Effector memory CD4-positive, alpha-beta T cell (primary cell): ENCODE results near the gene FBXO9.

Experiments
- DNase-seq, 3 donors: peaks; one replicate each; pipeline ENCODE4 v3.0.0-alpha.2; 2020
- H3K27ac ChIP-seq: 2 replicates; pipeline ENCODE4 v1.7.0; 2013; ENCODE audit warnings: mild to moderate bottlenecking, low read length, moderate library complexity; ENCODE audit not compliant: insufficient read depth, poor library complexity, severe bottlenecking
- H3K27me3 ChIP-seq: replicated peaks from 2 replicates; pipeline ENCODE4 v1.7.0; 2013; ENCODE audit warnings: mild to moderate bottlenecking, low read length; ENCODE audit not compliant: insufficient read depth, control insufficient read depth, poor library complexity, severe bottlenecking
- H3K36me3 ChIP-seq: 2 replicates; pipeline ENCODE4 v1.7.0; 2013; ENCODE audit warnings: mild to moderate bottlenecking, low read length, moderate library complexity; ENCODE audit not compliant: control insufficient read depth, insufficient read depth
- H3K4me1 ChIP-seq: 2 replicates; pipeline ENCODE4 v1.7.0; 2013; ENCODE audit warnings: low read length, mild to moderate bottlenecking; ENCODE audit not compliant: control insufficient read depth, insufficient read depth, poor library complexity, severe bottlenecking
- H3K4me3 ChIP-seq: 2 replicates; pipeline ENCODE4 v1.7.0; 2013; ENCODE audit warnings: low read length, low read depth, mild to moderate bottlenecking; ENCODE audit not compliant: insufficient read depth, poor library complexity, severe bottlenecking
- H3K9me3 ChIP-seq: 2 replicates; pipeline ENCODE4 v1.7.0; 2013; ENCODE audit warnings: mild to moderate bottlenecking, low read length, moderate library complexity; ENCODE audit not compliant: control insufficient read depth

The FBXO9 gene

DNA sequence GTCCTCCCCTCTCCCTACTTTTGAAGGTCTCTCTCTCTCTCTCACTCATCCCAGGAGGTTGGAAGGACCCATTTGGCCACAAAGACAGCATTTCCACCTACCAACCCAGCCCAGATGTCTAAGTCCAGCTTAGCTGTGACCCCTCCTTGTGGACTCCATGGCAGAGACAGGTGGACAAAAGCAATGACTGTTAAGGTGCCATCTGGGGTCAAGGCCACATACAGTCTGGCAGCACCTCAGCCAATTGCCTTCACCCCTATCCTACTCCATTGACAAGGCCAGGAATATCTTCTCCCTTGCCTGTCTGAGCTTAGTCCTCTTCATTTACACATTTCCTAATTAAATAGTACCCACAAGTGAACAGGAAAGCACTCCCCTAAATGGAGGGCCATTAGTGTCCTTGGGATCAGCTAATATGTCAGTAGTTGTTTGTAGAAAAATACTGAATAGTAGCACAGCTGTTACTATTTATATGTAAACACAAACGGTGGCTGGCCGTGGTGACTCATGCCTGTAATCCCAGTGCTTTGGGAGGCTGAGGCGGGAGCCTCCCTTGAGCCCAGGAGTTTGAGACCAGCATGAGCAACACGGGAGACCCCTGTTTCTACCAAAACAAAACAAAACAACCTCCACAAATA is 54.7 kb downstream of the FBXO9 start:
- Histone ChIP-seq H3K9me3 (no peaks in the 10 kb centered on the region), H3K4me1 (no peaks in the 10 kb centered on the region), H3K27me3 (no peaks in the 10 kb centered on the region), H3K36me3 (no peaks in the 10 kb centered on the region), H3K4me3 (no peak overlapping the region), H3K27ac (no peak overlapping the region)
- no peak for DNase-seq

DNA sequence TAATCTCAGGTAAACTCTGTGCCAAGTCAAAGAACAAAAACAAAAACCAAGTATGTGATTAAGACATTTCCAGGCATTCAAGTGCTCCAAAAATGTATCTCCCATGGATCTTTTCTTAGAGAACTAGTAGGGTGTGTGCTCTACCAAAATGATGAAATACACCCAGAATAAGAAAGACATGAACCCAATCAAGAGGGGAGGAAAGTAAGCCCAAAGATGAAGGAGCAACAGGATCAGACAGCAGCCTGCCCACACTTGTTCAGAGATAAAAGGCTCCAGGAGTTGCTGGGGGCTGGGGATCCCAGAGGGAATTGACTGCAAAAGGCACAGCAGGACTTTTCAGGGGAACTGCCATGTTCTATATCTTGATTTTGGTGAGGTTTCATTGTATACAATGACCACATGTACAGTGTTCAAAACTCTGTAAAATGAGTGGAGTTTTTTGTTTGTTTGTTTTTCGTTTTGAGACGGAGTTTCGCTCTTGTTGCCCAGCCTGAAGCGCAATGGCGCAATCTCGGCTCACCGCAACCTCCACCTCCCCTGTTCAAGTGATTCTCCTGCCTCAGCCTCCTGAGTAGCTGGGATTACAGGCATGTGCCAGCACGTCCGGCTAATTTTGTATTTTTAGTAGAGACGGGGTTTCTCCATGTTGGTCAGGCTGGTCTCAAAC is 59.1 kb downstream of the FBXO9 start:
- Histone ChIP-seq H3K27ac (no peak overlapping the region), H3K27me3 (no peaks in the 10 kb centered on the region), H3K4me1 (no peaks in the 10 kb centered on the region), H3K36me3 (no peaks in the 10 kb centered on the region), H3K9me3 (no peaks in the 10 kb centered on the region), H3K4me3 (no peak overlapping the region)
- DNase-seq: no peak

DNA sequence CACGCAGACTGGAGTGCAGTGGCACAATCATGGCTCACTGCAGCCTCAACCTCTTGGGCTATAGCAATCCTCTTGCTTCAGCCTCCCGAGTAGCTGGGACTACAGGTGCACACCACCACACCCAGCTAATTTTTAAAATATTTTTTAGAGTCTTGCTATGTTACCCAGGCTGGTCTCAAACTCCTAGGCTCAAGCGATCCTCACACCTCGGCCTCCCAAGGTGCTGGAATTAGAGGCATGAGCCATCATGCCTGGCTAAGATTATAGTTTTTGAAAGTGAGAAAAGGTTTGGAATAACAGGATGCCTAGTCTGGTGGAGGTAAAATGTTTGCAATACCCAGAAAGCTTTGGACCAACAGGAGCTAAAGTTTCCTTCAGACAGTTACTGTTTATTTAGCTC is 60.1 kb downstream of the FBXO9 start:
- DNase-seq: no peak

DNA sequence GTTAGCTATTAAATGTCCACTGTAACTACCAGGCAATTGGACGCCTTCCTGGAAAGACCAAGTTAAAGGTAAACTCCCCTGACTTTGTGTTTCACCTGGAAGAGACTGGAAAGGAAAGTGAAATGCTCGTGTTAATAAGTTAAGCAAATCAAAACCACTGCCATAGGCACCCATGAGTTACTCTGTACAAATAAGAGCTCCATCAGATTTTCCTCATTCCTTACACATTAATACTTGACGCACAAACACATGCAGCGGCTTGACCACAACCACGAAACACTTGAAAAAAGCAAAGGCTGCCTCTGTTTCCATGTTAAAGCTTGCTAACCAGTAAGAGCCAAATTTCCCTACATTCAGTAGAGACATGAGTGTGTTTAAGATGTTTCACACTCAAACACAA is 63.6 kb downstream of the FBXO9 start:
- Histone ChIP-seq H3K4me1 (no peaks in the 10 kb centered on the region), H3K9me3 (no peaks in the 10 kb centered on the region), H3K27me3 (no peaks in the 10 kb centered on the region), H3K27ac (no peak overlapping the region), H3K4me3 (no peak overlapping the region), H3K36me3 (no peaks in the 10 kb centered on the region)
- no peak for DNase-seq

More for the DNA sequence above, 60.1 kb downstream of the FBXO9 start:
- Histone ChIP-seq H3K9me3 (no peaks in the 10 kb centered on the region), H3K27me3 (no peaks in the 10 kb centered on the region), H3K27ac (no peak overlapping the region), H3K4me3 (no peak overlapping the region), H3K36me3 (no peaks in the 10 kb centered on the region), H3K4me1 (no peaks in the 10 kb centered on the region)

DNA sequence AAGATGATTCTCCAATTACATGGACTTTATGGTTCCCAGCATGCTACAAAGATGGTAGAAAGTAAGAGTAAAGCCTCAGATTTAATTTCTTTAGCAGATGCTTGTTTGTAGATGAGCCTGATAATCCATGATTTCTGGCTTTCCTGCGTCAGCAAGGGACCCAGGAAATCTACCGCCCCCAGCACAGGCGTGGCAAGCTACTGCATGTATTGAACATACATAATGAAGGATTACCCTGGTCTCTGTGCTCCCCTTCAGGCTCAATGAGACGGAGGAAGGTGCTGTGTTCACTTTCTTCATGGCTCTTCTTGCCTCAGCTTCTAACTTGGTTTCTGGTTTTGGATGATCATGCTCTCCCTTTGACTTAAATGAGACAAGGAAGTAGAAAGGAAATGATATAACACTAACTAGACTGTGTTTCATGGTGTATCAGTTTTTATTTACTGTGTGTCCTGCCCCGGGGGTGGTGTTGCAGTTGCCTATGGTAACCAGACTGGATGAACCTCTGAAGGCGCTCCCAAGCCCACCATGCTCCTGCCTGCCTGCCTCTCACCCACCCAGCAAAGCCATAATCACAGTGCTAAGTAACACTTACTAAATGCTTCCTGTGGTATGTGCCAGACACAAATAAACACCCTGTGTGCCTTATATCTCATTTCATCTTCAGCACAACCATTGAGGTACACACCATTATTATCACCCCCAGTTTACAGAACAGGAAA is 65.5 kb downstream of the FBXO9 start:
- Histone ChIP-seq H3K4me1 (no peaks in the 10 kb centered on the region), H3K27me3 (no peaks in the 10 kb centered on the region), H3K27ac (no peak overlapping the region), H3K36me3 (no peaks in the 10 kb centered on the region), H3K4me3 (no peak overlapping the region), H3K9me3 (no peaks in the 10 kb centered on the region)
- no peak for DNase-seq

DNA sequence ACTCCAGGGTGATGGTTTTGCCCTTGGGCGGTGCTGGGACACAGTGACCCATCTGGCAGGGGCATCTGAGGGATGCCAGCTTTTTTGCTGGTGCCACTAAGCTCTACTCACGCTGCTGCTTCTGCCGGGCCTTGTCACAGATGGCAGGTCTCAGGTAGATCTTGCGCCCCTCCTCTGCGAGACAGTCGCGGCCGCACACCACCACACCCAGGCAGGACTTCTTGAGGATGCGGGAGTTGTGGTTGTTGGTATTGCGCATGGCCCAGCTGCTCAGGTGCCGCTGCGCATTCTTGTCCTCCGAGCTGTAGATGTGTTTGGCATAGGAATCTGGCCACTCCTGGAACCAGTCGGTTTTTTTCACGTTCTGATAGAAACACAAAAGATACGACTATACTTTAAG is 68.8 kb downstream of the FBXO9 start:
- Histone ChIP-seq H3K9me3 (no peaks in the 10 kb centered on the region), H3K27ac (no peak overlapping the region), H3K27me3 (no peaks in the 10 kb centered on the region), H3K4me3 (no peak overlapping the region), H3K4me1 (no peaks in the 10 kb centered on the region), H3K36me3 (no peaks in the 10 kb centered on the region)
- no peak for DNase-seq

DNA sequence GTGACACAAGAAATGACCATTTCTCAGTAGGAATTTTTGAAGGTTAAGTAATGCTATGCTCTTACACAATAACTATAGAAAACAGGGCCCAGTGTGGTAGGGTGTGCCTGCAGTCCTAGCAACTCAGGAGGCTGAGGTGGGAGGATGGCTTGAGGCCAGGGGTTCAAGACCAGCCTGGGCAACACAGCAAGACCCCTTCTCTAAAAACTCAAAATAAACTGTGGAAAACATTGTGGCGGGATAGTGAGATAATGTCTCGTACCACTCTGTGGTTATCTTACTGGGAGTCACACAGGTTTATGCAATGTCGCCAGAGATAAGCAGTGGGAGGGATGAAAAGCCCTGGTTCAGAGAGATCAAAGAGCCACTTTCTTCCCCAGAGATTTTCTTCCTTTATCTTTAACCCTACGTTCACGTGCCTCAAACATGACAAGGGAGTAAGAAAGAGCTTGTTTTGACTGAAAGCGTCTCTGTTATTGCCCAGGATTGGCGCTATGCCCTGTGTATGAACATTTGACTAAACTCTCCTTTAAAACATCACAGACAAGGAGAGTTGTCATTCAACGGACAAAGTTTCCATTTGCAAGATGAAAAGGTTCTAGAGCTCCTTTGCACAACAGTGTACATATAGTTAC is 69.5 kb downstream of the FBXO9 start:
- Histone ChIP-seq H3K36me3 (no peaks in the 10 kb centered on the region), H3K9me3 (no peaks in the 10 kb centered on the region), H3K27ac (no peak overlapping the region), H3K4me1 (no peaks in the 10 kb centered on the region), H3K4me3 (no peak overlapping the region), H3K27me3 (no peaks in the 10 kb centered on the region)
- no peak for DNase-seq

DNA sequence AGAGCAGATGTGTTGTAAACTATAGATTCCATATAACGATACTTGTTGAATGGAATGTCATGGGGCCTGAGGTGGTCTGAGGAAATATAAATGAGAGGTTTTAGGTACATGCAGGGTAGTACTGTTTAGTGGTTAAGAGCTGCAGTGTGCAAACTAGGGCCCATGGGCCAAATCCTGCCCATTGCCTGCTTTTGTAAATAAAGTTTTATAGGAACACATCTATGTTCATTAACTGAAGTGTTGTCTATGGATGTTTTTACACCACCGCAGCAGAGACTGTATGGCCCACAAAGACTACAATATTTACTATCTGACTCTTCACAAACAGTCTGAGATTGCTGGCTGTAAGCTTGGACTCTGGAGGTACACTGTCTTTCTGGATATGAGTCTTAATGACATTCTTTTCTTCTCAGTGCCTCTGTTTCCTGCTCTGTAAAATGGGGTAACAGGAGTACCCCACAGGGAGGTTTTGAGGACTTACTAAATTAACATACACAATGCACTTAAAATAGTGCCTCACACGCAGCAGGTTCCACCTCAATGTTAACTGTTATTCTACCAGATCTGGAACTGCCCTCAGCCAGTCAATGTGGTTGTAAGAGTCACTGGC is 70.9 kb downstream of the FBXO9 start:
- Histone ChIP-seq H3K4me1 (no peaks in the 10 kb centered on the region), H3K4me3 (no peak overlapping the region)

DNA sequence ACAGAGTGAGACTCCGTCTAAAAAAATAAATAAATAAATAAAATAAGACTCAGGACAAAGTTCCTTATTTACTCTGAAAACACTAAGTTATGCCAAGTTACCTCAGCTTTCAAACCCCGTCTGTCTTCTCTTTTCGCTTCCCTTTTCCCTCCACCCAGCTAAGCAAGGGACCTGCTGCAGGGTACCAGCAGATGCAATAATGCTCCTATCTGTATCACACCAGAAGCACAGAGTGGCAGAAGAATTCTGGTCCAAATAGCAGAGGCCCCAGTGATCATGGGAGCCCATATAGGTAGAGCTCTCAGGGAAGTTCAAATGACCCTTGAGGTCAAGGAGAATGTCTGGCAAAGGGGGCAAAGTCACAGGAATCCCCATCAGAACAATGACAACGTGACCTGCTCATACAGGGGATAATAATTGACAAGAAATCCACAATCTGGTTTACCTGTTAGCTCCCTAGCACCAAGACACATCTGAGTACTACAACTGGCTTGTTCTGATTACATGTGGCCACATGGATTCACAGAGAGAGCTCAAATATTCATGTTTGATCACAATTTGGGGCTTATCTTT is 74.7 kb downstream of the FBXO9 start:
- Histone ChIP-seq H3K4me3 (no peak overlapping the region), H3K27ac (no peak overlapping the region), H3K4me1 (no peaks in the 10 kb centered on the region), H3K27me3 (no peaks in the 10 kb centered on the region), H3K36me3 (no peaks in the 10 kb centered on the region), H3K9me3 (no peaks in the 10 kb centered on the region)
- no peak for DNase-seq

More for the DNA sequence above, 70.9 kb downstream of the FBXO9 start:
- no peaks in the 10 kb centered on the region for H3K27me3 ChIP-seq
- H3K36me3 ChIP-seq: no peaks in the 10 kb centered on the region
- no peak for DNase-seq
- no peaks in the 10 kb centered on the region for H3K9me3 ChIP-seq
- no peak overlapping the region for H3K27ac ChIP-seq
